Gastrocnemius medialis (tissue), 4 donors: ENCODE results near the gene PCLO.

ENCODE experiments used
- CTCF ChIP-seq, 5 experiments: fragments of 450-650 bp in 3 of 5; fragments of 200-600 bp in 2 of 5; sonication (generic) in 2 of 5; IDR thresholded peaks in 4 of 5; conservative IDR thresholded peaks in 1 of 5; 1 replicate in 4 of 5; 2 replicates in 1 of 5; pipeline ENCODE4 v1.5.1; 2016 to 2019; ENCODE audit warnings: antibody characterized with exemption in 5 of 5, mild to moderate bottlenecking in 3 of 5, moderate library complexity in 3 of 5
- POLR2A ChIP-seq, 2 donors: fragments of 450-650 bp; IDR thresholded peaks; one replicate each; pipeline ENCODE4 v1.6.1; 2017; ENCODE audit warnings: antibody characterized with exemption in 2 of 2, mild to moderate bottlenecking in 2 of 2, moderate library complexity in 2 of 2

- TF ChIP-seq CTCF (IDR thresholded peaks at IDR 0.05 in 4 of 5, conservative IDR thresholded peaks at IDR 0.05 in 1 of 5) = no peak
- no peak for TF ChIP-seq POLR2A (IDR thresholded peaks at IDR 0.05)
Measured at GRCh38 chr7:83130191-83130590, 32.5 kb downstream of the PCLO start.
